OCI-LY1 (cell line): ENCODE data around the gene RNASE4.

Experiments
- H2AFZ ChIP-seq: fragments of 200-600 bp; sonication (generic), shearing (Covaris generic); 2 replicates; pipeline ENCODE4 v1.6.0; 2014; ENCODE audit warnings: antibody characterized with exemption, mild to moderate bottlenecking, low read length
- H3F3A ChIP-seq: fragments of 200-600 bp; sonication (generic), shearing (Covaris generic); 2 replicates; pipeline ENCODE4 v1.6.0; 2014; ENCODE audit warnings: mild to moderate bottlenecking, antibody characterized with exemption, low read length, moderate library complexity; ENCODE audit not compliant: insufficient read depth
- H3K27ac ChIP-seq: fragments of 200-600 bp; sonication (generic); 2 replicates; pipeline ENCODE4 v1.5.1; 2014; ENCODE audit warnings: low read length, mixed run types, mild to moderate bottlenecking, low read depth; ENCODE audit not compliant: poor library complexity, severe bottlenecking
- H3K27me3 ChIP-seq: fragments of 200-600 bp; sonication (generic); 2 replicates; pipeline ENCODE4 v1.6.0; 2014; ENCODE audit warnings: antibody characterized with exemption, mild to moderate bottlenecking, low read length, moderate library complexity; ENCODE audit not compliant: insufficient read depth
- H3K36me3 ChIP-seq: fragments of 200-600 bp; sonication (generic); 2 replicates; pipeline ENCODE4 v1.6.1; 2014; ENCODE audit warnings: mild to moderate bottlenecking, antibody characterized with exemption, low read length, moderate library complexity, mixed read lengths; ENCODE audit not compliant: insufficient read depth
- H3K4me1 ChIP-seq: fragments of 200-600 bp; sonication (generic); 2 replicates; pipeline ENCODE4 v1.5.1; 2014; ENCODE audit warnings: mild to moderate bottlenecking, low read length, moderate library complexity; ENCODE audit not compliant: insufficient read depth, severe bottlenecking
- H3K4me2 ChIP-seq: fragments of 200-600 bp; sonication (generic), shearing (Covaris generic); 2 replicates; pipeline ENCODE4 v1.6.1; 2014; ENCODE audit warnings: low read length
- H3K4me3 ChIP-seq: fragments of 200-600 bp; sonication (generic); 2 replicates; pipeline ENCODE4 v1.5.1; 2014; ENCODE audit warnings: low read length, low read depth, mild to moderate bottlenecking, mixed read lengths; ENCODE audit not compliant: poor library complexity, severe bottlenecking
- H3K79me2 ChIP-seq: fragments of 200-600 bp; shearing (Covaris generic); 2 replicates; pipeline ENCODE4 v1.6.1; 2016; ENCODE audit warnings: mixed run types, low read length, mixed read lengths; ENCODE audit not compliant: insufficient read depth
- H3K9ac ChIP-seq: fragments of 200-600 bp; sonication (generic), shearing (Covaris generic); 2 replicates; pipeline ENCODE4 v1.6.1; 2014; ENCODE audit warnings: mild to moderate bottlenecking, low read length, mixed read lengths
- H3K9me2 ChIP-seq: fragments of 200-600 bp; sonication (generic), shearing (Covaris generic); 2 replicates; pipeline ENCODE4 v1.6.1; 2014; ENCODE audit warnings: low read depth, mild to moderate bottlenecking, low read length, mixed read lengths
- H3K9me3 ChIP-seq: fragments of 200-600 bp; shearing (Covaris generic); 2 replicates; pipeline ENCODE4 v1.6.1; 2014; ENCODE audit warnings: low read length, mixed read lengths
- H4K20me1 ChIP-seq: fragments of 200-600 bp; sonication (generic), shearing (Covaris generic); 2 replicates; pipeline ENCODE4 v1.6.0; 2016; ENCODE audit warnings: mild to moderate bottlenecking, low read length; ENCODE audit not compliant: insufficient read depth
- EZH2 ChIP-seq: fragments of 200-600 bp; sonication (generic), shearing (Covaris generic); IDR thresholded peaks from 2 replicates; pipeline ENCODE4 v1.8.0; 2017; ENCODE audit warnings: borderline replicate concordance, mixed run types, mild to moderate bottlenecking, antibody characterized with exemption, low read length, moderate library complexity, mixed read lengths
- TF ChIP-seq, protein P1 (sequence below): fragments of 200-600 bp; sonication (generic), shearing (Covaris generic); IDR thresholded peaks from 2 replicates; pipeline ENCODE4 v1.5.1; 2017; ENCODE audit warnings: mild to moderate bottlenecking, antibody characterized with exemption, low read length, moderate library complexity, mixed read lengths

The RNASE4 gene

DNA sequence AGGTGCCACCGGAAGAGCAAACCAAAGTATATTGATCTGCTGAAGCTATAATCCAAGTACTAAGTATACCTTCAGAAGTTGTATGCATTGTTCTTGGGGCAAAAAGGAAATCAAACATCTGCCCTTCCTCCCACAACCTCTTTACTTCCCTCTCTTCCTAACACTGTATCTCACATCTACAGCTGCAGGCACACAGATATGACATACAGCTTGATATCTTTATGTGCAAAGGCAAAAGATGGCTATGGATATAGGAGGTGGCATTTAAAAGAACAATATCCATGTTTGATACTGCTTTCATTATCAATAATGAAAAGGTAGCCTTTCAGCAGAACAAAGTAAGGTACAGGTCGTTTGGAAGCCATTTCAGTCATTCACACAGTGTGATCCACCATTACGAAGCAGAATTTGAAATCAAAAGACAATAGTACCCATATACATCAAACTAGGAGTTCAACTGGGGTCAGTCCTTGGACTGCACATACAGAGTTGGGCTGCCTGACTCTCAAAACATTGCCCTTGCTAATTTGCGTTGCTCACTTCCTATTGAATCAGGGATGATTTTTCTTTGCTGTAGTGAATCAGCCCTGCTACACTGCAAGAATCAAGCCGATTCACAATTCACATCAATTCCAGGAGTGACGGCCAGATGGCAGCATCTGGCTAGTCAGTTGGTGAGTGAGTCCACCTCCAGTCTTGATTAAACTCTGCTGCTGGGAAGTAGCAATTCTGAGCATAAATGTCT, 13.1 kb downstream of the RNASE4 start:
- H3K79me2 ChIP-seq, result no peaks in the 10 kb centered on the region
- H3K9me3 ChIP-seq, result no peaks in the 10 kb centered on the region
- H4K20me1 ChIP-seq, result no peaks in the 10 kb centered on the region
- no peak overlapping the region for H2AFZ ChIP-seq
- H3K9me2 ChIP-seq, result no peaks in the 10 kb centered on the region
- no peak overlapping the region for H3K27ac ChIP-seq
- H3K27me3 ChIP-seq, result no peaks in the 10 kb centered on the region
- no peaks in the 10 kb centered on the region for H3F3A ChIP-seq
- H3K36me3 ChIP-seq, result no peaks in the 10 kb centered on the region
- H3K4me1 ChIP-seq, result no peaks in the 10 kb centered on the region
- H3K4me2 ChIP-seq, result no peak overlapping the region
- no peak overlapping the region for H3K9ac ChIP-seq
- no peak for TF ChIP-seq EZH2
- TF ChIP-seq, protein P1, sequence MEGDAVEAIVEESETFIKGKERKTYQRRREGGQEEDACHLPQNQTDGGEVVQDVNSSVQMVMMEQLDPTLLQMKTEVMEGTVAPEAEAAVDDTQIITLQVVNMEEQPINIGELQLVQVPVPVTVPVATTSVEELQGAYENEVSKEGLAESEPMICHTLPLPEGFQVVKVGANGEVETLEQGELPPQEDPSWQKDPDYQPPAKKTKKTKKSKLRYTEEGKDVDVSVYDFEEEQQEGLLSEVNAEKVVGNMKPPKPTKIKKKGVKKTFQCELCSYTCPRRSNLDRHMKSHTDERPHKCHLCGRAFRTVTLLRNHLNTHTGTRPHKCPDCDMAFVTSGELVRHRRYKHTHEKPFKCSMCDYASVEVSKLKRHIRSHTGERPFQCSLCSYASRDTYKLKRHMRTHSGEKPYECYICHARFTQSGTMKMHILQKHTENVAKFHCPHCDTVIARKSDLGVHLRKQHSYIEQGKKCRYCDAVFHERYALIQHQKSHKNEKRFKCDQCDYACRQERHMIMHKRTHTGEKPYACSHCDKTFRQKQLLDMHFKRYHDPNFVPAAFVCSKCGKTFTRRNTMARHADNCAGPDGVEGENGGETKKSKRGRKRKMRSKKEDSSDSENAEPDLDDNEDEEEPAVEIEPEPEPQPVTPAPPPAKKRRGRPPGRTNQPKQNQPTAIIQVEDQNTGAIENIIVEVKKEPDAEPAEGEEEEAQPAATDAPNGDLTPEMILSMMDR, result peak; percentile 86
- H3K4me3 ChIP-seq, result no peak overlapping the region

DNA sequence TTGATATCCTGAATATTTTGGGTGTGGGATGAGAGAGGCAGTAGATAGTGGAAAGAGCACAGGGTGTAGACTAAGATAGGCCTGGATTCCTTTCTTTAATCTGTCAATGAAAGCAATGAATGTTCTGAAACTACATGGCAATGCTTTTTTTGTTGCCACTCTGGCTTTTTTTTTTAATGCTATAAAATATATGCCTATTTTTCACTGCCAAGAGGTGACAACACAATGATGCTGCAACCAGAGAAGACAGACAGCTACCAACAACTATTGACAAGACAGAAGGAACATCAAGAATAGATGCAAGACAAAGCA, 13.6 kb downstream of the RNASE4 start:
- Histone ChIP-seq H3F3A (no peaks in the 10 kb centered on the region), H3K4me3 (no peak overlapping the region), H3K9ac (no peak overlapping the region), H3K36me3 (no peaks in the 10 kb centered on the region), H3K9me2 (no peaks in the 10 kb centered on the region), H3K4me2 (no peak overlapping the region), H2AFZ (no peak overlapping the region), H3K9me3 (no peaks in the 10 kb centered on the region), H3K27me3 (no peaks in the 10 kb centered on the region), H3K4me1 (no peaks in the 10 kb centered on the region), H3K79me2 (no peaks in the 10 kb centered on the region), H4K20me1 (no peaks in the 10 kb centered on the region), H3K27ac (no peak overlapping the region)
- TF ChIP-seq, protein P1, result no peak
- TF ChIP-seq EZH2, result no peak

DNA sequence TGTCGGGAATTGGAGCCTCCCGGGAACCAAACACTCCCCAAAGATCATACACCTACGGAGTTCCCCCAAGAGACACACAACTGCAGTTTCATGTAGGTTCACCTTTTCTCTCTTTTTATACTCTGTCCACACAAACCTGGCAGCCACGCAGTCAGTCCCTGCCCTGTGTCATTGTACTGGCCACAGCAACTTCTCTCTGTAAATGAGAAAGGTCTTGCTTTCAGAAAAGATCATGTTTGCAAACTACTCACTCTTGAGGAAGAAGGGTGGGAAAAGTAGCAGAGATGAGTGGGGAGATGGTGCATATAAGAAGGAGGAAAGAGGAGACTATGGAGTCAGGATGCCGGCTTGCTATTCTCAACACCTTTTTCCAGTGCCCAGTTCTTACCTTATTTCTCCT, 14.6 kb downstream of the RNASE4 start:
- H3K4me2 ChIP-seq, result no peak overlapping the region
- H3K4me1 ChIP-seq, result no peaks in the 10 kb centered on the region
- no peaks in the 10 kb centered on the region for H3K9me2 ChIP-seq
- H3K27me3 ChIP-seq, result no peaks in the 10 kb centered on the region
- H3K9me3 ChIP-seq, result no peaks in the 10 kb centered on the region
- no peak overlapping the region for H3K27ac ChIP-seq
- H4K20me1 ChIP-seq, result no peaks in the 10 kb centered on the region
- no peaks in the 10 kb centered on the region for H3K79me2 ChIP-seq
- H3K36me3 ChIP-seq, result no peaks in the 10 kb centered on the region
- no peaks in the 10 kb centered on the region for H3F3A ChIP-seq
- no peak overlapping the region for H2AFZ ChIP-seq
- H3K9ac ChIP-seq, result no peak overlapping the region
- H3K4me3 ChIP-seq, result no peak overlapping the region
- no peak for TF ChIP-seq EZH2
- TF ChIP-seq, protein P1, result no peak
